SK-N-SH (cell line): ENCODE results near the gene IGF1R. TPM values are rescaled to one million over a fixed set of nuclear protein-coding genes. Genes with fewer than 3 reads are reported as not detected.

Experiments
- CTCF ChIA-PET: fragments of 300-600, 350-600 bp; formaldehyde crosslinking; extraction: SDS; loops from one replicate; lab custom pipeline; 2021; lab: Yijun Ruan, JAX
- POLR2A ChIA-PET: fragments of 350-600 bp; sonication (Branson Sonifier 250); formaldehyde crosslinking; extraction: SDS; loops from one replicate; lab custom pipeline; 2020; ENCODE audit warnings: antibody characterized with exemption, inconsistent platforms; lab: Yijun Ruan, JAX
- DNase-seq: peaks from one replicate; pipeline ENCODE4 v3.0.0; 2012
- H2AFZ ChIP-seq: fragments of 200-600 bp; sonication (generic); 2 replicates; pipeline ENCODE4 v1.8.1; 2016; ENCODE audit warnings: antibody characterized with exemption, mild to moderate bottlenecking, low read depth
- H3F3A ChIP-seq: fragments of 200-600 bp; sonication (generic); replicated peaks from 2 replicates; pipeline ENCODE3; 2016; ENCODE audit warnings: antibody characterized with exemption, mild to moderate bottlenecking; ENCODE audit not compliant: insufficient read depth
- H3K27ac ChIP-seq, 2 experiments: fragments of 200-500 bp in 1 of 2; fragments of 200-600 bp in 1 of 2; sonication (Bioruptor generic) in 1 of 2; sonication (generic), shearing (Covaris generic) in 1 of 2; 2 replicates each; pipeline versions ENCODE4 v1.5.1 to v1.6.1; 2014 to 2016; ENCODE audit warnings: low read depth in 2 of 2, inconsistent platforms in 1 of 2, low read length in 1 of 2, mild to moderate bottlenecking in 1 of 2, mixed read lengths in 1 of 2
- H3K27me3 ChIP-seq: fragments of 200-600 bp; sonication (generic), shearing (Covaris generic); 2 replicates; pipeline ENCODE4 v1.6.1; 2016; ENCODE audit warnings: mixed run types; ENCODE audit not compliant: insufficient read depth
- H3K36me3 ChIP-seq, 2 experiments: fragments of 200-500 bp in 1 of 2; fragments of 200-600 bp in 1 of 2; sonication (Bioruptor generic) in 1 of 2; sonication (generic) in 1 of 2; replicated peaks in 1 of 2; 2 replicates each; pipeline versions ENCODE3 to v1.5.1; 2014 to 2016; ENCODE audit warnings: low read length in 1 of 2, mild to moderate bottlenecking in 1 of 2; ENCODE audit not compliant: insufficient read depth in 2 of 2, control insufficient read depth in 1 of 2
- H3K4me1 ChIP-seq, 2 experiments: fragments of 200-500 bp in 1 of 2; fragments of 200-600 bp in 1 of 2; sonication (Bioruptor generic) in 1 of 2; sonication (generic), shearing (Covaris generic) in 1 of 2; 2 replicates each; pipeline versions ENCODE4 v1.5.1 to v1.6.1; 2014 to 2016; ENCODE audit warnings: low read depth in 1 of 2, low read length in 1 of 2, mixed run types in 1 of 2; ENCODE audit not compliant: insufficient read depth in 2 of 2, control insufficient read depth in 1 of 2
- H3K4me2 ChIP-seq: fragments of 200-600 bp; sonication (generic), shearing (Covaris generic); 2 replicates; pipeline ENCODE4 v1.6.1; 2017; ENCODE audit warnings: mixed run types
- H3K4me3 ChIP-seq, 2 experiments: fragments of 200-500 bp in 1 of 2; fragments of 200-600 bp in 1 of 2; sonication (Bioruptor generic) in 1 of 2; sonication (generic), shearing (Covaris generic) in 1 of 2; 2 replicates each; pipeline versions ENCODE4 v1.5.1 to v1.8.1; 2014 to 2016; ENCODE audit warnings: low read depth in 2 of 2, inconsistent platforms in 1 of 2, low read length in 1 of 2, mild to moderate bottlenecking in 1 of 2, mixed read lengths in 1 of 2, moderate library complexity in 1 of 2
- H3K79me2 ChIP-seq: fragments of 200-600 bp; sonication (generic); 2 replicates; pipeline ENCODE4 v1.8.1; 2017; ENCODE audit warnings: mild to moderate bottlenecking; ENCODE audit not compliant: insufficient read depth
- H3K9ac ChIP-seq: fragments of 200-600 bp; sonication (generic); 2 replicates; pipeline ENCODE4 v1.6.1; 2017; ENCODE audit warnings: mixed run types
- H3K9me2 ChIP-seq: fragments of 200-600 bp; sonication (generic); 2 replicates; pipeline ENCODE4 v1.6.1; 2017; ENCODE audit warnings: mixed run types
- H3K9me3 ChIP-seq: fragments of 200-600 bp; sonication (generic); 2 replicates; pipeline ENCODE4 v1.6.1; 2017; ENCODE audit warnings: mixed run types, mild to moderate bottlenecking, moderate library complexity
- H4K20me1 ChIP-seq: fragments of 200-600 bp; sonication (generic); 2 replicates; pipeline ENCODE4 v1.6.1; 2017; ENCODE audit warnings: mild to moderate bottlenecking, mixed run types; ENCODE audit not compliant: insufficient read depth
- CHD2 ChIP-seq: fragments of 150-350 bp; IDR thresholded peaks from 2 replicates; pipeline ENCODE4 v1.6.1; 2018; ENCODE audit warnings: low read length; ENCODE audit not compliant: partially characterized antibody
- CTCF ChIP-seq: fragments of 200-600 bp; sonication (generic); IDR thresholded peaks from 2 replicates; pipeline ENCODE4 v1.6.1; 2017; ENCODE audit warnings: antibody characterized with exemption, mild to moderate bottlenecking, moderate library complexity
- EP300 ChIP-seq, 2 experiments: IDR thresholded peaks; 2 replicates each; pipeline versions ENCODE4 v1.4.0 to v1.6.1; 2012; ENCODE audit warnings: borderline replicate concordance in 1 of 2, low read depth in 1 of 2, low read length in 1 of 2
- EZH2phosphoT487 ChIP-seq: fragments of 200-600 bp; sonication (generic); IDR thresholded peaks from 2 replicates; pipeline ENCODE4 v1.6.1; 2017; ENCODE audit warnings: low read depth, mixed run types, mild to moderate bottlenecking, antibody characterized with exemption, moderate library complexity, borderline replicate concordance
- FOSL2 ChIP-seq: IDR thresholded peaks from 2 replicates; pipeline ENCODE4 v1.4.0; 2012; ENCODE audit warnings: low read depth, mild to moderate bottlenecking, moderate library complexity, borderline replicate concordance
- FOXJ3 ChIP-seq: sonication (generic); formaldehyde crosslinking; IDR thresholded peaks from 2 replicates; pipeline ENCODE4 v1.5.1; 2020; ENCODE audit warnings: mild to moderate bottlenecking, missing genetic modification reagents
- FOXM1 ChIP-seq: IDR thresholded peaks from 2 replicates; pipeline ENCODE4 v1.4.0; 2012; ENCODE audit warnings: low read depth, mild to moderate bottlenecking
- GABPA ChIP-seq: IDR thresholded peaks from 2 replicates; pipeline ENCODE4 v1.4.0; 2012; ENCODE audit warnings: low read depth, mild to moderate bottlenecking
- GATA2 ChIP-seq: sonication (generic); formaldehyde crosslinking; IDR thresholded peaks from 2 replicates; pipeline ENCODE4 v1.5.0; 2020; ENCODE audit warnings: mild to moderate bottlenecking, missing genetic modification reagents
- JUND ChIP-seq: IDR thresholded peaks from 2 replicates; pipeline ENCODE4 v1.4.0; 2012
- MEF2A ChIP-seq: IDR thresholded peaks from 2 replicates; pipeline ENCODE4 v1.4.0; 2012; ENCODE audit warnings: low read depth, borderline replicate concordance
- NRF1 ChIP-seq: IDR thresholded peaks from 2 replicates; pipeline ENCODE4 v1.6.1; 2012; ENCODE audit warnings: low read depth, mild to moderate bottlenecking, low read length
- POLR2AphosphoS5 ChIP-seq: IDR thresholded peaks from 2 replicates; pipeline ENCODE4 v1.6.1; 2012; ENCODE audit warnings: low read depth, low read length
- RCOR1 ChIP-seq: fragments of 150-350 bp; IDR thresholded peaks from 2 replicates; pipeline ENCODE4 v1.6.1; 2017; ENCODE audit warnings: antibody characterized with exemption, low read length
- RFX5 ChIP-seq: IDR thresholded peaks from 2 replicates; pipeline ENCODE4 v1.6.1; 2012; ENCODE audit warnings: mild to moderate bottlenecking, improper control_type of control experiment, low read length
- RXRA ChIP-seq: IDR thresholded peaks from 2 replicates; pipeline ENCODE4 v1.4.0; 2012; ENCODE audit warnings: low read depth, mild to moderate bottlenecking, borderline replicate concordance
- TAF1 ChIP-seq: IDR thresholded peaks from 2 replicates; pipeline ENCODE4 v1.6.1; 2012; ENCODE audit warnings: low read depth, mild to moderate bottlenecking, low read length, moderate library complexity, borderline replicate concordance
- TEAD4 ChIP-seq: IDR thresholded peaks from 2 replicates; pipeline ENCODE4 v1.4.0; 2012; ENCODE audit warnings: mild to moderate bottlenecking, borderline replicate concordance; ENCODE audit not compliant: insufficient read depth
- USF1 ChIP-seq: IDR thresholded peaks from 2 replicates; pipeline ENCODE4 v1.4.0; 2012; ENCODE audit warnings: low read depth, borderline replicate concordance
- YY1 ChIP-seq: IDR thresholded peaks from 2 replicates; pipeline ENCODE4 v1.4.0; 2012; ENCODE audit warnings: low read depth, mild to moderate bottlenecking
- WGBS: methylation state at CpG from one replicate; pipeline ENCODE4 v1.1.6; 2017; ENCODE audit warnings: low lambda C conversion rate; 5-methylcytosine and 5-hydroxymethylcytosine counted together
- polyA plus RNA-seq, 3 experiments: library from polyadenylated mRNA; depleted of rRNA; stranded (reverse); fragments of >200 nt; gene quantifications; 2 replicates each; pipeline ENCODE4 v1.2.3, GENCODE V29; 2012
- TF ChIP-seq, protein P1 (sequence below): IDR thresholded peaks from 2 replicates; pipeline ENCODE4 v1.4.0; 2012; ENCODE audit warnings: low read depth, borderline replicate concordance
- TF ChIP-seq, protein P2 (sequence below): IDR thresholded peaks from 2 replicates; pipeline ENCODE4 v1.4.0; 2012; ENCODE audit warnings: low read depth

IGF1R gene
- polyA plus RNA-seq, 1 of the 3 experiments (the other 2 are of a cell fraction): 9.5 TPM

DNA sequence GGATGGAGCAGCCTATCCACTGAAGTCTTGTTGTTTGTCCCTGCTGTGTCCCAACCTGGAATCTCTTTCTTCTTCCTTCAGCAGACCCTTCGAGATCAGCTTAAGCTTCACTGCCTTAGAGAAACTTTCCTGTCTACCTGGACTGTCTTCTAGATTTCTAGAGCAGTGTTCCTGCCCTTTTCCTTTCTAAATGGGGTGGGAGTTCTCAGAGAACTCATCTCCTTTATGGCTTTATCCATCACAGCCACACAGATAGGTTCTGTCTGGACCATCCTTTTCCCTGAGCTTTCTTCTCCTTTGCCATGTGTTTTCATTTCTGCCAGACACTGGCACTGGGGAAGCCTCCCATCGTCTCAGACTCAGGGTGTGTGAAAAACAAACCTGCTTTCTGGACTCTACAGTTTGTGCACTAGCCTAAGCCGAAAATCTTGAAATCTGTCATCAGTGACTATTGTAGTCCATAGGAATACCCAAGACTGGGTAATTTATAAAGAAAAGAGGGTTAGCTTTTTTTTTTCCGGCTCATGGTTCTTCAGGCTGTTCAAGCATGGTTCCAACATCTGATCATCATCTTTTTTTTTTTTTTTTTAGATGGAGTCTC lies 181.8 kb downstream of the IGF1R start:
- H3K4me3 ChIP-seq: no peak overlapping the region
- no peaks in the 10 kb centered on the region for H4K20me1 ChIP-seq
- no peak for DNase-seq
- peaks cover 13% of the 10 kb centered on the region; the same call in 1 of the 2 replicates for H3K79me2 ChIP-seq
- H2AFZ ChIP-seq: no peak overlapping the region
- H3K4me1 ChIP-seq: no peaks in the 10 kb centered on the region
- CTCF ChIA-PET: no interaction called here
- POLR2A ChIA-PET: no interaction called here
- no peak overlapping the region for H3K4me2 ChIP-seq
- H3K36me3 ChIP-seq: peaks cover 0 to 4% of the 10 kb centered on the region in 2 experiments
- no peak overlapping the region for H3K27ac ChIP-seq
- WGBS: 93% methylated on average over 4 of the region's 4 CpGs
- no peak overlapping the region for H3K9ac ChIP-seq
- H3K9me2 ChIP-seq: no peaks in the 10 kb centered on the region
- no peaks in the 10 kb centered on the region for H3K9me3 ChIP-seq
- TF ChIP-seq NRF1: no peak
- TF ChIP-seq FOXJ3 (CRISPR knock-in tag): no peak
- no peak for TF ChIP-seq EZH2phosphoT487
- TF ChIP-seq, protein P1, sequence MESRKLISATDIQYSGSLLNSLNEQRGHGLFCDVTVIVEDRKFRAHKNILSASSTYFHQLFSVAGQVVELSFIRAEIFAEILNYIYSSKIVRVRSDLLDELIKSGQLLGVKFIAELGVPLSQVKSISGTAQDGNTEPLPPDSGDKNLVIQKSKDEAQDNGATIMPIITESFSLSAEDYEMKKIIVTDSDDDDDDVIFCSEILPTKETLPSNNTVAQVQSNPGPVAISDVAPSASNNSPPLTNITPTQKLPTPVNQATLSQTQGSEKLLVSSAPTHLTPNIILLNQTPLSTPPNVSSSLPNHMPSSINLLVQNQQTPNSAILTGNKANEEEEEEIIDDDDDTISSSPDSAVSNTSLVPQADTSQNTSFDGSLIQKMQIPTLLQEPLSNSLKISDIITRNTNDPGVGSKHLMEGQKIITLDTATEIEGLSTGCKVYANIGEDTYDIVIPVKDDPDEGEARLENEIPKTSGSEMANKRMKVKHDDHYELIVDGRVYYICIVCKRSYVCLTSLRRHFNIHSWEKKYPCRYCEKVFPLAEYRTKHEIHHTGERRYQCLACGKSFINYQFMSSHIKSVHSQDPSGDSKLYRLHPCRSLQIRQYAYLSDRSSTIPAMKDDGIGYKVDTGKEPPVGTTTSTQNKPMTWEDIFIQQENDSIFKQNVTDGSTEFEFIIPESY: no peak
- no peak for TF ChIP-seq CTCF
- no peak for TF ChIP-seq GABPA
- TF ChIP-seq JUND: no peak
- no peak for TF ChIP-seq EP300 (IDR thresholded peaks at IDR 0.05; ENCODE audit: borderline replicate concordance in 1 of 2, low read depth in 1 of 2, low read length in 1 of 2)
- TF ChIP-seq RFX5: no peak
- no peak for TF ChIP-seq TEAD4
- TF ChIP-seq TAF1: no peak
- no peak for TF ChIP-seq GATA2 (CRISPR knock-in tag)
- no peak for TF ChIP-seq MEF2A
- TF ChIP-seq YY1: no peak
- TF ChIP-seq, all 33 proteins: peak for 0
- no peaks in the 10 kb centered on the region for H3K27me3 ChIP-seq
- no peaks in the 10 kb centered on the region for H3F3A ChIP-seq

- no peaks in the 10 kb centered on the region for H3K27me3 ChIP-seq
- H3K36me3 ChIP-seq: peaks cover 0 to 4% of the 10 kb centered on the region in 2 experiments
- no peaks in the 10 kb centered on the region for H3F3A ChIP-seq
- ChIA-PET POLR2A (no interaction called here), CTCF (interaction anchor here (1.2 kb wide), 1 partner anchor 69 kb away, joined by 3 read pairs; no protein-coding TSS in a partner anchor)
- no peak overlapping the region for H2AFZ ChIP-seq
- H3K4me1 ChIP-seq: no peaks in the 10 kb centered on the region; a peak in 1 of 4 replicates
- peaks cover 26% of the 10 kb centered on the region for H3K79me2 ChIP-seq
- no peak overlapping the region for H3K9ac ChIP-seq
- H3K27ac ChIP-seq: no peak overlapping the region
- WGBS: 90% methylated on average over 1 of the region's 1 CpG
- no peaks in the 10 kb centered on the region for H3K9me2 ChIP-seq
- no peaks in the 10 kb centered on the region for H3K9me3 ChIP-seq
- H4K20me1 ChIP-seq: no peaks in the 10 kb centered on the region; the same call in 1 of the 2 replicates
- no peak for DNase-seq
- H3K4me2 ChIP-seq: no peak overlapping the region
- no peak overlapping the region for H3K4me3 ChIP-seq
- TF ChIP-seq RCOR1 (no peak), YY1 (no peak), POLR2AphosphoS5 (no peak), CHD2 (no peak), FOXM1 (no peak), TAF1 (no peak), FOSL2 (no peak), RXRA (no peak), JUND (no peak), USF1 (no peak), CTCF (no peak)
- TF ChIP-seq, protein P2, sequence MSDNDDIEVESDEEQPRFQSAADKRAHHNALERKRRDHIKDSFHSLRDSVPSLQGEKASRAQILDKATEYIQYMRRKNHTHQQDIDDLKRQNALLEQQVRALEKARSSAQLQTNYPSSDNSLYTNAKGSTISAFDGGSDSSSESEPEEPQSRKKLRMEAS: no peak
Measured at GRCh38 chr15:98834976-98835375, 186.6 kb downstream of the IGF1R start.
